ENCODE data around the gene TP63. TPM values are rescaled to one million over a fixed set of nuclear protein-coding genes. Genes with fewer than 3 reads are reported as not detected.
"Not testable (repeated sequence)": the region's sequence is repeated elsewhere in the genome, so short reads cannot be mapped to it uniquely, and the experiment has no call there.

Gene TP63
- polyA plus RNA-seq, 1 donor from 2014 or later, result 0.12 TPM

DNA sequence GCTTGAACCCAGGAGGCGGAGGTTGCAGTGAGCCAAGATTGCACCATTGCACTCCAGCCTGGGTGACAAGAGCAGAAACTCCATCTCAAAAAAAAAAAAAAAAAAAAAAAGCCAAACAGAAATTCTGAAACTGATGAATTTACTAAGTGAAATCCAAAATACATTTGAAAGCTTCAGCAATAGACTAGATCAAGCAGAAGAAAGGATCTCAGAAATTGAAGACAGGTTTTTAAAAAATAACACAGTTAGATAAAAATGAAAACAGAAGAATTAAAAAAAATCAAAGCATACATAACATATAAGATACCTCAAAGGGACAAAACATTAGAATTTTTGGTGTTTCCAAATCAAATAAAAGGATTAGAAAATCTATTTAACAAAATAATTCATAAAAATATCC is 114.4 kb downstream of the TP63 start:
- Histone ChIP-seq H3K79me2 (replicated peaks; ENCODE audit: insufficient read depth, low read length) (no peaks in the 10 kb centered on the region), H3K27ac (ENCODE audit: low read length) (no peak overlapping the region), H3K9ac (ENCODE audit: low read length) (no peak overlapping the region), H3K36me3 (ENCODE audit: insufficient read depth, low read length) (no peaks in the 10 kb centered on the region), H4K20me1 (ENCODE audit: insufficient read depth) (no peaks in the 10 kb centered on the region), H3K4me2 (ENCODE audit: low read length) (no peak overlapping the region), H2AFZ (ENCODE audit: low read depth, low read length) (no peak overlapping the region), H3K4me3 (ENCODE audit: low read length) (no peak overlapping the region), H3K27me3 (ENCODE audit: insufficient read depth, low read depth, low read length) (no peaks in the 10 kb centered on the region), H3F3A (ENCODE audit: insufficient read depth, low read length, poor library complexity, severe bottlenecking) (no peaks in the 10 kb centered on the region), H3K9me3 (ENCODE audit: low read length) (peaks cover 5% of the 10 kb centered on the region), H3K9me2 (ENCODE audit: insufficient read depth, low read length) (no peaks in the 10 kb centered on the region)
- TF ChIP-seq EZH2 (IDR thresholded peaks at IDR 0.05; ENCODE audit: borderline replicate concordance, insufficient read depth, low read length, poor library complexity, severe bottlenecking) (no peak), MXI1 (conservative IDR thresholded peaks at IDR 0.05; ENCODE audit: poor library complexity, severe bottlenecking) (no peak), EP300 (conservative IDR thresholded peaks at IDR 0.05; ENCODE audit: poor library complexity, severe bottlenecking) (no peak), RAD21 (conservative IDR thresholded peaks at IDR 0.05) (no peak), POLR2AphosphoS5 (IDR thresholded peaks at IDR 0.05) (no peak), SMC3 (conservative IDR thresholded peaks at IDR 0.05; ENCODE audit: poor library complexity) (no peak), TAF1 (IDR thresholded peaks at IDR 0.05; ENCODE audit: low read depth) (no peak)
- TF ChIP-seq, protein P1, sequence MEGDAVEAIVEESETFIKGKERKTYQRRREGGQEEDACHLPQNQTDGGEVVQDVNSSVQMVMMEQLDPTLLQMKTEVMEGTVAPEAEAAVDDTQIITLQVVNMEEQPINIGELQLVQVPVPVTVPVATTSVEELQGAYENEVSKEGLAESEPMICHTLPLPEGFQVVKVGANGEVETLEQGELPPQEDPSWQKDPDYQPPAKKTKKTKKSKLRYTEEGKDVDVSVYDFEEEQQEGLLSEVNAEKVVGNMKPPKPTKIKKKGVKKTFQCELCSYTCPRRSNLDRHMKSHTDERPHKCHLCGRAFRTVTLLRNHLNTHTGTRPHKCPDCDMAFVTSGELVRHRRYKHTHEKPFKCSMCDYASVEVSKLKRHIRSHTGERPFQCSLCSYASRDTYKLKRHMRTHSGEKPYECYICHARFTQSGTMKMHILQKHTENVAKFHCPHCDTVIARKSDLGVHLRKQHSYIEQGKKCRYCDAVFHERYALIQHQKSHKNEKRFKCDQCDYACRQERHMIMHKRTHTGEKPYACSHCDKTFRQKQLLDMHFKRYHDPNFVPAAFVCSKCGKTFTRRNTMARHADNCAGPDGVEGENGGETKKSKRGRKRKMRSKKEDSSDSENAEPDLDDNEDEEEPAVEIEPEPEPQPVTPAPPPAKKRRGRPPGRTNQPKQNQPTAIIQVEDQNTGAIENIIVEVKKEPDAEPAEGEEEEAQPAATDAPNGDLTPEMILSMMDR (IDR thresholded peaks at IDR 0.05; ENCODE audit: poor library complexity, severe bottlenecking), result no peak
- TF ChIP-seq, protein P2, sequence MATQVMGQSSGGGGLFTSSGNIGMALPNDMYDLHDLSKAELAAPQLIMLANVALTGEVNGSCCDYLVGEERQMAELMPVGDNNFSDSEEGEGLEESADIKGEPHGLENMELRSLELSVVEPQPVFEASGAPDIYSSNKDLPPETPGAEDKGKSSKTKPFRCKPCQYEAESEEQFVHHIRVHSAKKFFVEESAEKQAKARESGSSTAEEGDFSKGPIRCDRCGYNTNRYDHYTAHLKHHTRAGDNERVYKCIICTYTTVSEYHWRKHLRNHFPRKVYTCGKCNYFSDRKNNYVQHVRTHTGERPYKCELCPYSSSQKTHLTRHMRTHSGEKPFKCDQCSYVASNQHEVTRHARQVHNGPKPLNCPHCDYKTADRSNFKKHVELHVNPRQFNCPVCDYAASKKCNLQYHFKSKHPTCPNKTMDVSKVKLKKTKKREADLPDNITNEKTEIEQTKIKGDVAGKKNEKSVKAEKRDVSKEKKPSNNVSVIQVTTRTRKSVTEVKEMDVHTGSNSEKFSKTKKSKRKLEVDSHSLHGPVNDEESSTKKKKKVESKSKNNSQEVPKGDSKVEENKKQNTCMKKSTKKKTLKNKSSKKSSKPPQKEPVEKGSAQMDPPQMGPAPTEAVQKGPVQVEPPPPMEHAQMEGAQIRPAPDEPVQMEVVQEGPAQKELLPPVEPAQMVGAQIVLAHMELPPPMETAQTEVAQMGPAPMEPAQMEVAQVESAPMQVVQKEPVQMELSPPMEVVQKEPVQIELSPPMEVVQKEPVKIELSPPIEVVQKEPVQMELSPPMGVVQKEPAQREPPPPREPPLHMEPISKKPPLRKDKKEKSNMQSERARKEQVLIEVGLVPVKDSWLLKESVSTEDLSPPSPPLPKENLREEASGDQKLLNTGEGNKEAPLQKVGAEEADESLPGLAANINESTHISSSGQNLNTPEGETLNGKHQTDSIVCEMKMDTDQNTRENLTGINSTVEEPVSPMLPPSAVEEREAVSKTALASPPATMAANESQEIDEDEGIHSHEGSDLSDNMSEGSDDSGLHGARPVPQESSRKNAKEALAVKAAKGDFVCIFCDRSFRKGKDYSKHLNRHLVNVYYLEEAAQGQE (IDR thresholded peaks at IDR 0.05; ENCODE audit: borderline replicate concordance), result no peak

DNA sequence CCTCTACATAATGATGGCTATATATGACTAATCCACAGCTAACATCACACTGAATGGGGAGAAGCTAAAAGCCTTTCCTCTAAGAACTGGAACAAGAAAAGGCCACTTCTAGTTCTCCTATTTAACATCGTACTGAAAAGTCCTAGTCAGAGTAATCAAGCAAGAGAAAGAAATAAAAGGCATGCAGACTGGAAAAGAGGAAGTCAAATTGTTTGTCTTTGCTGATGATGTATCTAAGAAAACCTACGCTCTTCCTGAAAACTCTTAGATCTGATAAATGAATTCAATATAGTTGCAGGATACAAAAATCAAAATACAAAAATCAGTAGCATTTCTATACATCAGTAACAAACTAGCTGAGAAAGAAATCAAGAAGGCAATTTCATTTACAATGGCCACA is 116.9 kb downstream of the TP63 start:
- Histone ChIP-seq H3F3A (ENCODE audit: insufficient read depth, low read length, poor library complexity, severe bottlenecking) (no peaks in the 10 kb centered on the region), H3K9me2 (ENCODE audit: insufficient read depth, low read length) (no peaks in the 10 kb centered on the region), H3K27me3 (ENCODE audit: insufficient read depth, low read depth, low read length) (no peaks in the 10 kb centered on the region), H3K36me3 (ENCODE audit: insufficient read depth, low read length) (no peaks in the 10 kb centered on the region), H2AFZ (ENCODE audit: low read depth, low read length) (no peak overlapping the region), H3K9me3 (ENCODE audit: low read length) (peaks cover 5% of the 10 kb centered on the region), H3K4me2 (ENCODE audit: low read length) (no peak overlapping the region), H3K9ac (ENCODE audit: low read length) (no peak overlapping the region), H3K4me3 (ENCODE audit: low read length) (no peak overlapping the region), H3K79me2 (replicated peaks; ENCODE audit: insufficient read depth, low read length) (no peaks in the 10 kb centered on the region), H3K27ac (ENCODE audit: low read length) (no peak overlapping the region), H4K20me1 (ENCODE audit: insufficient read depth) (no peaks in the 10 kb centered on the region)
- TF ChIP-seq SMC3 (conservative IDR thresholded peaks at IDR 0.05; ENCODE audit: poor library complexity) (no peak), EP300 (conservative IDR thresholded peaks at IDR 0.05; ENCODE audit: poor library complexity, severe bottlenecking) (no peak), MXI1 (conservative IDR thresholded peaks at IDR 0.05; ENCODE audit: poor library complexity, severe bottlenecking) (no peak), TAF1 (IDR thresholded peaks at IDR 0.05; ENCODE audit: low read depth) (no peak), POLR2AphosphoS5 (IDR thresholded peaks at IDR 0.05) (no peak), RAD21 (conservative IDR thresholded peaks at IDR 0.05) (no peak), EZH2 (IDR thresholded peaks at IDR 0.05; ENCODE audit: borderline replicate concordance, insufficient read depth, low read length, poor library complexity, severe bottlenecking) (no peak)
- TF ChIP-seq, protein P2 (IDR thresholded peaks at IDR 0.05; ENCODE audit: borderline replicate concordance), result no peak
- TF ChIP-seq, protein P1 (IDR thresholded peaks at IDR 0.05; ENCODE audit: poor library complexity, severe bottlenecking), result no peak

DNA sequence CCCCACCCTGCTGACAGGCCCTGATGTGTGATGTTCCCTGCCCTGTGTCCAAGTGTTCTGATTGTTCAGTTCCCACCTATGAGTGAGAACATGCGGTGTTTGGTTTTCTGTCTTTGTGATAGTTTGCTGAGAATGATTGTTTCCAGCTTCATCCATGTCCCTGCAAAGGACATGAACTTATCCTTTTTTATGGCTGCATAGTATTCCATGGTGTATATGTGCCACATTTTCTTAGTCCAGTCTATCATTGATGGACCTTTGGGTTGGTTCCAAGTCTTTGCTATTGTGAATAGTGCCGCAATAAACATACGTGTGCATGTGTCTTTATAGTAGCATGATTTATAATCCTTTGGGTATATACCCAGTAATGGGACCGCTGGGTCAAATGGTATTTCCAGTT is 119.8 kb downstream of the TP63 start:
- H3K4me2 ChIP-seq (ENCODE audit: low read length); H3K9ac ChIP-seq (ENCODE audit: low read length); H4K20me1 ChIP-seq (ENCODE audit: insufficient read depth); H3K9me2 ChIP-seq (ENCODE audit: insufficient read depth, low read length); H2AFZ ChIP-seq (ENCODE audit: low read depth, low read length); H3K27me3 ChIP-seq (ENCODE audit: insufficient read depth, low read depth, low read length); H3K79me2 ChIP-seq (replicated peaks; ENCODE audit: insufficient read depth, low read length); H3F3A ChIP-seq (ENCODE audit: insufficient read depth, low read length, poor library complexity, severe bottlenecking); H3K36me3 ChIP-seq (ENCODE audit: insufficient read depth, low read length); H3K9me3 ChIP-seq (ENCODE audit: low read length); H3K27ac ChIP-seq (ENCODE audit: low read length); H3K4me3 ChIP-seq (ENCODE audit: low read length): not testable (repeated sequence)
